GM12892 (cell line): Measurements from ENCODE around the gene VCL.

ENCODE experiments used
- POLR2A ChIP-seq: IDR thresholded peaks from 2 replicates; pipeline ENCODE4 v1.6.1; 2011; ENCODE audit warnings: low read depth, low read length, control low read depth
- POLR2AphosphoS5 ChIP-seq: IDR thresholded peaks from 2 replicates; pipeline ENCODE4 v1.6.1; 2011; ENCODE audit warnings: low read depth, low read length, control low read depth

- TF ChIP-seq POLR2AphosphoS5 (no peak), POLR2A (no peak)
Measured at GRCh38 chr10:73995035-73995358, 2.9 kb upstream of the VCL start.
